ENCODE results near the gene TMC2. TPM values are rescaled to one million over a fixed set of nuclear protein-coding genes. Genes with fewer than 3 reads are reported as not detected.

The TMC2 gene
- total and polyA plus RNA-seq, 3 donors from 2014 or later = 0.56 to 0.63 (median 0.59) TPM

- Histone ChIP-seq H3K4me1 (peaks cover 9% of the 10 kb centered on the region), H3K36me3 (ENCODE audit: low read depth, missing control alignments) (no peaks in the 10 kb centered on the region), H3K9me3 (no peaks in the 10 kb centered on the region), H3K27ac (no peak overlapping the region), H3K27me3 (no peaks in the 10 kb centered on the region), H3K4me3 (peak overlapping the region; percentile 26 to 46)
- intact Hi-C loops (cut with DNase I; ENCODE audit: low total_unique reads) = no loop called here
- TF ChIP-seq CTCF (IDR thresholded peaks at IDR 0.05) = no peak
- WGBS, 2 donors = 1 to 2% methylated on average over 22 to 40 of the region's 54 CpGs
- no peak for DNase-seq
Measured at GRCh38 chr20:2558581-2559278, 22.4 kb downstream of the TMC2 start.

GRCh38 chr20:2559279-2559626, 22.9 kb downstream of the TMC2 start:
- Histone ChIP-seq H3K27ac (no peak overlapping the region), H3K27me3 (no peaks in the 10 kb centered on the region), H3K4me3 (peak overlapping the region in 1 of 2 donors; percentile 46), H3K4me1 (peaks cover 9% of the 10 kb centered on the region), H3K36me3 (ENCODE audit: low read depth, missing control alignments) (no peaks in the 10 kb centered on the region), H3K9me3 (no peaks in the 10 kb centered on the region)
- intact Hi-C loops (cut with DNase I; ENCODE audit: low total_unique reads) = no loop called here
- 20 to 23% methylated on average over 3 of the region's 3 CpGs for WGBS, 2 donors
- no peak for DNase-seq
- no peak for TF ChIP-seq CTCF (IDR thresholded peaks at IDR 0.05)
- no peak for TF ChIP-seq POLR2A (IDR thresholded peaks at IDR 0.05)

GRCh38 chr20:2559651-2560050, 23.3 kb downstream of the TMC2 start:
- H3K27me3 ChIP-seq = no peaks in the 10 kb centered on the region

GRCh38 chr20:2563116-2563515, 26.7 kb downstream of the TMC2 start:
- H3K4me3 ChIP-seq = no peak overlapping the region
- H3K4me1 ChIP-seq = peaks cover 9% of the 10 kb centered on the region
- intact Hi-C loops (cut with DNase I; ENCODE audit: low total_unique reads) = no loop called here
- no peaks in the 10 kb centered on the region for H3K27me3 ChIP-seq
- H3K36me3 ChIP-seq (ENCODE audit: low read depth, missing control alignments) = no peaks in the 10 kb centered on the region
- no peak for DNase-seq
- H3K27ac ChIP-seq = no peak overlapping the region
- no peaks in the 10 kb centered on the region for H3K9me3 ChIP-seq
- no peak for TF ChIP-seq POLR2A (IDR thresholded peaks at IDR 0.05)
- no peak for TF ChIP-seq CTCF (IDR thresholded peaks at IDR 0.05)
- WGBS, 2 donors = 77 to 79% methylated on average over 8 of the region's 8 CpGs

More at GRCh38 chr20:2559651-2560050, 23.3 kb downstream of the TMC2 start:
- H3K27ac ChIP-seq = no peak overlapping the region
- peaks cover 9% of the 10 kb centered on the region for H3K4me1 ChIP-seq
- intact Hi-C loops (cut with DNase I; ENCODE audit: low total_unique reads) = no loop called here
- TF ChIP-seq POLR2A (IDR thresholded peaks at IDR 0.05) (no peak), CTCF (IDR thresholded peaks at IDR 0.05) (no peak)
- DNase-seq = no peak
- no peaks in the 10 kb centered on the region for H3K9me3 ChIP-seq
- no peaks in the 10 kb centered on the region for H3K36me3 ChIP-seq (ENCODE audit: low read depth, missing control alignments)
- 25 to 55% methylated on average over 5 of the region's 5 CpGs for WGBS, 2 donors
- H3K4me3 ChIP-seq = no peak overlapping the region

- DNase-seq = no peak
- TF ChIP-seq CTCF (IDR thresholded peaks at IDR 0.05) = no peak
- no peak for TF ChIP-seq POLR2A (IDR thresholded peaks at IDR 0.05)
Measured at GRCh38 chr20:2564406-2564805, 28.0 kb downstream of the TMC2 start.

More at GRCh38 chr20:2564406-2564805, 28.0 kb downstream of the TMC2 start:
- Histone ChIP-seq H3K27ac (no peak overlapping the region), H3K4me3 (no peak overlapping the region), H3K36me3 (ENCODE audit: low read depth, missing control alignments) (no peaks in the 10 kb centered on the region), H3K4me1 (no peaks in the 10 kb centered on the region), H3K27me3 (no peaks in the 10 kb centered on the region), H3K9me3 (no peaks in the 10 kb centered on the region)
- intact Hi-C loops (cut with DNase I; ENCODE audit: low total_unique reads) = no loop called here
- WGBS, 2 donors = 67 to 79% methylated on average over 4 of the region's 4 CpGs
